Body of pancreas (tissue), 4 donors: Measurements from ENCODE around the gene AMBN. TPM values are rescaled to one million over a fixed set of nuclear protein-coding genes. Genes with fewer than 3 reads are reported as not detected.

Experiments used
- ATAC-seq: fragments of 150-250 bp; one replicate; pipeline ENCODE4 v1.9.1; 2016
- DNase-seq, 4 donors: peaks; one replicate each; pipeline ENCODE4 v3.0.0-alpha.2; 2019
- H3K27ac ChIP-seq, 4 donors: fragments of 200-600 bp; sonication (generic); 1 replicate in 3 of 4; 2 replicates in 1 of 4; pipeline versions ENCODE4 v1.5.1 to v1.6.1; 2016 to 2019; ENCODE audit warnings: mild to moderate bottlenecking in 1 of 4, mixed read lengths in 1 of 4, moderate library complexity in 1 of 4
- H3K27me3 ChIP-seq, 2 donors: fragments of 200-600 bp; sonication (generic); one replicate each; pipeline ENCODE4 v1.6.0; 2016; ENCODE audit warnings: mild to moderate bottlenecking in 1 of 2
- H3K36me3 ChIP-seq, 2 donors: fragments of 200-600 bp; sonication (generic); replicated peaks in 1 of 2; 2 replicates each; pipeline ENCODE4 v1.5.1; 2016; ENCODE audit warnings: low read depth in 2 of 2; ENCODE audit not compliant: insufficient read depth in 1 of 2
- H3K4me1 ChIP-seq: fragments of 200-600 bp; sonication (generic); one replicate; pipeline ENCODE4 v1.6.0; 2016
- H3K4me3 ChIP-seq, 2 donors: fragments of 200-600 bp; sonication (generic); 1 replicate in 1 of 2; 2 replicates in 1 of 2; pipeline ENCODE4 v1.5.1; 2016 to 2019
- H3K9me3 ChIP-seq, 3 donors: fragments of 200-600 bp; sonication (generic); 1 replicate in 2 of 3; 2 replicates in 1 of 3; pipeline ENCODE4 v1.5.1; 2016
- POLR2A ChIP-seq, 3 donors: fragments of 450-650 bp; IDR thresholded peaks; one replicate each; pipeline ENCODE4 v1.6.1; 2016; ENCODE audit warnings: antibody characterized with exemption in 3 of 3, mild to moderate bottlenecking in 2 of 3
- WGBS, 2 donors: methylation state at CpG; one replicate each; pipeline ENCODE4 v1.1.5; 2017; 5-methylcytosine and 5-hydroxymethylcytosine counted together
- intact Hi-C: fragments of 100-400 bp; cut with DNase I; formaldehyde crosslinking; loops from one replicate; pipeline ENCODE4 v1.15.1; 2023
- total RNA-seq, 2 donors: library from RNA; depleted of rRNA; stranded (reverse); fragments of >200 nt; gene quantifications; one replicate each; pipeline ENCODE4 v1.1.0, GENCODE V29; 2016
- TF ChIP-seq, protein P1 (sequence below), 7 experiments: fragments of 450-650 bp in 4 of 7; fragments of 200-600 bp in 3 of 7; sonication (generic) in 3 of 7; IDR thresholded peaks; one replicate each; pipeline ENCODE4 v1.5.1; 2016 to 2019; ENCODE audit warnings: antibody characterized with exemption in 7 of 7

The AMBN gene
- total RNA-seq, 2 donors from 2014 or later = not detected

GRCh38 chr4:70559924-70560323, 32.1 kb upstream of the AMBN start:
- no peaks in the 10 kb centered on the region for H3K36me3 ChIP-seq
- H3K27ac ChIP-seq = no peak overlapping the region
- H3K4me3 ChIP-seq = no peak overlapping the region
- no peaks in the 10 kb centered on the region for H3K9me3 ChIP-seq
- no peak for DNase-seq
- TF ChIP-seq, protein P1, sequence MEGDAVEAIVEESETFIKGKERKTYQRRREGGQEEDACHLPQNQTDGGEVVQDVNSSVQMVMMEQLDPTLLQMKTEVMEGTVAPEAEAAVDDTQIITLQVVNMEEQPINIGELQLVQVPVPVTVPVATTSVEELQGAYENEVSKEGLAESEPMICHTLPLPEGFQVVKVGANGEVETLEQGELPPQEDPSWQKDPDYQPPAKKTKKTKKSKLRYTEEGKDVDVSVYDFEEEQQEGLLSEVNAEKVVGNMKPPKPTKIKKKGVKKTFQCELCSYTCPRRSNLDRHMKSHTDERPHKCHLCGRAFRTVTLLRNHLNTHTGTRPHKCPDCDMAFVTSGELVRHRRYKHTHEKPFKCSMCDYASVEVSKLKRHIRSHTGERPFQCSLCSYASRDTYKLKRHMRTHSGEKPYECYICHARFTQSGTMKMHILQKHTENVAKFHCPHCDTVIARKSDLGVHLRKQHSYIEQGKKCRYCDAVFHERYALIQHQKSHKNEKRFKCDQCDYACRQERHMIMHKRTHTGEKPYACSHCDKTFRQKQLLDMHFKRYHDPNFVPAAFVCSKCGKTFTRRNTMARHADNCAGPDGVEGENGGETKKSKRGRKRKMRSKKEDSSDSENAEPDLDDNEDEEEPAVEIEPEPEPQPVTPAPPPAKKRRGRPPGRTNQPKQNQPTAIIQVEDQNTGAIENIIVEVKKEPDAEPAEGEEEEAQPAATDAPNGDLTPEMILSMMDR (IDR thresholded peaks at IDR 0.05) = no peak
- TF ChIP-seq POLR2A (IDR thresholded peaks at IDR 0.05) = no peak
- H3K4me1 ChIP-seq = no peaks in the 10 kb centered on the region
- 90 to 96% methylated on average over 1 of the region's 1 CpG for WGBS, 2 donors
- intact Hi-C loops = no loop called here
- no peaks in the 10 kb centered on the region for H3K27me3 ChIP-seq
- no peak for ATAC-seq

DNA sequence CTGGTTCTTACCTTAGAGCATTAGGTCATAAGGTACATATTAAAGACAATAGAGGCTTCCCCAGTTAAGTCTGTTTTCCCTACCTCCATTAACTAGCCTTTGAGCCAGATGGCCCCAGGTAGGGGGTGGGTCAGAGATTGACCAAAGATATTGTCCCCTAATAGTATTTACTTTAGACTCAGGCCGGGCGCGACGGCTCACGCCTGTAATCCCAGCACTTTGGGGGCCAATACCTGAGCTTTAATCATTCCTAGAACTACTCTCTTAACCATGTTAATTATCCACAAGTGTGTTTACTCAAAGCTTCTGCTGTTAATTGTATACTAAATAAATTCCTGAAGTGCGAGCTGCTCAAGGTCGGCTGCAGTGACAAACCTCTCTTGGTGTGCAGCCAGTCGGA, 28.0 kb upstream of the AMBN start:
- no peaks in the 10 kb centered on the region for H3K27me3 ChIP-seq
- no peak overlapping the region for H3K4me3 ChIP-seq
- no peaks in the 10 kb centered on the region for H3K4me1 ChIP-seq
- ATAC-seq (no peak), DNase-seq (no peak)
- no peaks in the 10 kb centered on the region for H3K9me3 ChIP-seq
- TF ChIP-seq, protein P1 (IDR thresholded peaks at IDR 0.05) = no peak
- TF ChIP-seq POLR2A (IDR thresholded peaks at IDR 0.05) = no peak
- 17 to 30% methylated on average over 8 of the region's 8 CpGs for WGBS, 2 donors
- intact Hi-C loops = no loop called here
- no peak overlapping the region for H3K27ac ChIP-seq
- H3K36me3 ChIP-seq = no peaks in the 10 kb centered on the region

- no peaks in the 10 kb centered on the region for H3K27me3 ChIP-seq
- 61 to 64% methylated on average over 2 of the region's 2 CpGs for WGBS, 2 donors
- intact Hi-C loops = no loop called here
- no peaks in the 10 kb centered on the region for H3K4me1 ChIP-seq
- H3K36me3 ChIP-seq = no peaks in the 10 kb centered on the region
- ATAC-seq = no peak
- H3K27ac ChIP-seq = no peak overlapping the region
- no peak overlapping the region for H3K4me3 ChIP-seq
- H3K9me3 ChIP-seq = no peaks in the 10 kb centered on the region
- no peak for DNase-seq
- TF ChIP-seq POLR2A (IDR thresholded peaks at IDR 0.05) = no peak
- TF ChIP-seq, protein P1 (IDR thresholded peaks at IDR 0.05) = no peak
These were observed 21.3 kb upstream of the AMBN start for GRCh38 chr4:70570796-70571195.

GRCh38 chr4:70571772-70572171, 20.3 kb upstream of the AMBN start:
- WGBS, 2 donors = 11 to 43% methylated on average over 2 of the region's 2 CpGs
- intact Hi-C loops = no loop called here
- DNase-seq (no peak), ATAC-seq (no peak)
- H3K27me3 ChIP-seq = no peaks in the 10 kb centered on the region
- H3K9me3 ChIP-seq = no peaks in the 10 kb centered on the region
- H3K27ac ChIP-seq = no peak overlapping the region
- no peak for TF ChIP-seq POLR2A (IDR thresholded peaks at IDR 0.05)
- TF ChIP-seq, protein P1 (IDR thresholded peaks at IDR 0.05) = no peak
- H3K4me3 ChIP-seq = no peak overlapping the region
- H3K4me1 ChIP-seq = no peaks in the 10 kb centered on the region
- H3K36me3 ChIP-seq = no peaks in the 10 kb centered on the region

GRCh38 chr4:70575964-70576363, 16.1 kb upstream of the AMBN start:
- Histone ChIP-seq H3K4me3 (no peak overlapping the region), H3K9me3 (no peaks in the 10 kb centered on the region), H3K27me3 (no peaks in the 10 kb centered on the region), H3K36me3 (no peaks in the 10 kb centered on the region), H3K4me1 (no peaks in the 10 kb centered on the region), H3K27ac (no peak overlapping the region)
- intact Hi-C loops = no loop called here
- ATAC-seq = no peak
- no peak for DNase-seq
- no peak for TF ChIP-seq POLR2A (IDR thresholded peaks at IDR 0.05)
- TF ChIP-seq, protein P1 (IDR thresholded peaks at IDR 0.05) = no peak
